ENCODE measurements around the gene WBP2NL.
"Not testable (repeated sequence)": the region's sequence is repeated elsewhere in the genome, so short reads cannot be mapped to it uniquely, and the experiment has no call there.

Gene WBP2NL

DNA sequence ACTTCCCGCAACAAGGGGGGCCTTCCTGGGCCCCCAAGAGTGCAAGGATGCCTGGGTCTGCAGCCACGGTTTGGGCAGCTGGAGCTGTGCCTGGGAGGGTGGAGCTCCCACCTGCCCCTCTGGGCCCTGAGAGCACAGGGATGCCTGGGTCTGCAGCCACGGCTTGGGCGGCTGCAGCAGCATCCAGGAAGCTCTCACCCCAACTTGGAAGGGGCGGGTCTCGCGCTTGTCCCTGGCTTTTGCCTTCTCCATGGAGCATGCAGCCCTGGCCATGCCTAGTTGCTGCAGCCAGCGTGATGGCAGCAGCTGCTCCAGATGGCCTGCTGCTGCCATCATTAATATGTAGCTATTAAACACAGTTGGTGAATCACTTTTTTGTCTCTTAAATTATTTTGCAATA, 36.7 kb downstream of the WBP2NL start:
- DNase-seq, result no peak

DNA sequence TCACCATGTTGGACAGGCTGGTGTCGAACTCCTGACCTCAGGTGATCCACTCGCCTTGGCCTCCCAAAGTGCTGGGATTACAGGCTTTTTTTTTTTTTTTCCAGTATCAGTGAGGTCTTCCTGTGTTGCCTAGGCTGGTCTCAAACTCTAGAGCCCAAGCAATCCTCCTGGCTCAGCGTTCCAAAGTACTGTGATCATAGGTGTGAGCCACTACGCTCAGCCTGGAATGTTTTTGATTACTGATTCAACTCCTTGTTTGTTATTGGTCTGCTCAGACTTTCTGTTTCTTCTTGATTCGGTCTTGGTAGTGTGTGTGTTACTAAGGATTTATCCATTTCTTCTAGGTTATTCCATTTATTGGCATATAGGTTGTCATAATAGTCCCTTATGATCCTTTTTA, 40.7 kb downstream of the WBP2NL start:
- no peak for DNase-seq

DNA sequence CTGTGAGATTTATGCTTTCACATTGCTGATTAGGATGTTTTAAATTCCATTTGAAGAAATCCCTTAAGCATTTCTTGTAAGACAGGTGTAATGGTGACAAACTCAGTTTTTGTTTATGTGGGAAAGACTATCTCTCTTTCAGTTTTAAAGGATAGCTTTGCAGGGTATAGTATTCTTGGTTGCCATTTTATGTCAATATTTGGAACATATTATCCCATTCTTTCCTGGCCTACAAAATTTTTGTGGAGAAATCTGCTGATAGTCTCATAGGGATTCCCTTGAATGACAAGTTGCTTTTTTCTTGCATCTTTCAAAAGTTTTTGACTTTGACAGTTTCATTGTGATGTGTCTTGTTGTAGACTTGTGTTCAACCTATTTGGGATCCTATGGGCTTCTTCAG, 43.2 kb downstream of the WBP2NL start:
- no peak for DNase-seq

DNA sequence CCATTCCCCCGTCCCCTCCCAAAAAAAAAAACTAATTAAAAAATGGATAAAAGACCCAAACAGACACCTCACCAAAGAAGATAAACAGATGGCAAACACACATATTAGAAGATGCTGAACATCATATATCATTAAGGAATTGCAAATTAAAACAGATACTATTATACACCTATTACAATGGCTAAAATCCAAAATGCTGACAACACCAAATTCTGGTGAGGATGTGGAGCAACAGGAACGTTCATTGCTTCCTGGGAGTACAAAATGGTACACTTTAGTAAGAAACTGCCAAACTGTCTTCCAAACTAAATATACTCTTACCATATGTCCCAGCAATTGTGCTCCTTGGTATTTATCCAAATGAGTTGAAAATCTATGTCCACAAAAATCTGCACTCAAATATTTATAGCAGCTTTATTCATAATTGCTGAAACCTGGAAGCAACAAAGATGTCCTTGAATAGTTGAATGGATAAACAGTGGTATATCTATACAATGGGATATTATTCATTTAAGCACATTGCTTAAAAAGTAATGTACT, 52.1 kb downstream of the WBP2NL start:
- no peak for DNase-seq

DNA sequence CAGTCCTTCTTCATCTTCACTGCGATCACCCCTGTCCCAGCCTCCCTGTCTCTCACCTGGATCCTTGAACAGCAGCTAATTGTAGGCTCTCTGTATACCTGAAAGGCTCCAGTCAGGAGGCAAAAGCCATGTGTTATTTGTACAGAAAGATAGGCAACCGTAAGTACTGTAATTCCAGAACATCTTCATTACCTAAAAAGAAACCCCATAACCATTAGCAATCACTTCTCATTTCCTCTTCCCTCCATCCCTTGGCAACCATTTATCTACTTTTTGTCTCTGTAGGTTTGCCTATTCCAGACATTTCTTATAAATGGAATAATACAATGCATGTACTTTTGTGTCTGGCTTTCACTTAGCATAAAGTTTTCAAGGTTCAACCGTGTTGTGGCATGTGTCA, 54.2 kb downstream of the WBP2NL start:
- DNase-seq, result no peak

DNA sequence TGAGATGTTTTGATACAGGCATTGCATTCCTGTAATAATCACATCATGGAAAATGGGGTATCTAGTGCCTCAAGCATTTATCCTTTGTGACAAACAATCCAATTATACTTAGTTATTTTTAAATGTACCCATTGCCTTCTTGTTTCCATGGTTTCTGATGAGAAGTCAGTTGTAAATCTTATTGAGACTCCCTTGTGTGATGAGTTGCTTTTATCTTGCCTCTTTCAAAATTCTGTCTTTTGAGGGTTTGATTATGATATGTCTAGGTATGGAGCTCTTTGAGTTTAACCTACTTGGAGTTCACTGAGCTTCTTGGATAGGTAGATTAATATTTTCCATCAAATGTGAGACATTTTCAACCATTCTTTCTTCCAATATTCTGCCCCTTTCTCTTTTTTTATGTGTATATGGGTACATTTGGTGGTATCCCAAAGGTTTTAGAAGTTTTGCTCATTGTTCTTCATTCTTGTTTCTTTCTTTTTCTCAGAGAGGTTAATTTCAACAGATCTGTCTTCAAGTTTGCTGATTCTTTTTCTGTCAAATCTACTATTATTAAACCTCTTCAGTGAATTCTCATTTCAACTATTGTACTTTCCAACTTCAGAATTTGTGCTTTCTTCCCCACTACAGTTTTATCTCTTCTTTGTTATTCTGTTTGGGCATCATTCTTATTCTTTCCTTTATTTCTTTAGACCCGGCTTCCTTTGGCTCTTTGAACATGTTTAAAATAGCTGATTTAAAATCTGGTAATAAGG, 58.3 kb downstream of the WBP2NL start:
- no peak for DNase-seq

DNA sequence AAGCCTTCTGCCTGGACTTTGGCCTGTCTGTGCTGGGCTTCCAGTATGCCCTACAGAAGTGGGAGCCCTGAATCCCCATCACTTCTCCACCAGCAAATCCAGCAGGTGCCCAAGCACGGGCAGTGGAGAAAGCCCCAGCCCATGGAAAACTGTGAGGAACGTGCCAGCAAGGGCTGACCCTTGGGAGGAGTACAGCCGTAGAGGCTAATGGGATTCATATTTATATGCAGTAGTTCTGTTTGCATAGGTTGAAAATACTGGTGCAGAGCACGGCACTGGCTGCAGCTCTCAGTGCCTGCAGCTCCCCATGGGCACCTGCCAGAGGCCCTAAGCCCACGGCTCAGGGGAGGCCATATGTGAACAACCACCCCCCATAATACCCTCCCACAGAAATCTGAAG, 61.9 kb downstream of the WBP2NL start:
- no peak for DNase-seq

DNA sequence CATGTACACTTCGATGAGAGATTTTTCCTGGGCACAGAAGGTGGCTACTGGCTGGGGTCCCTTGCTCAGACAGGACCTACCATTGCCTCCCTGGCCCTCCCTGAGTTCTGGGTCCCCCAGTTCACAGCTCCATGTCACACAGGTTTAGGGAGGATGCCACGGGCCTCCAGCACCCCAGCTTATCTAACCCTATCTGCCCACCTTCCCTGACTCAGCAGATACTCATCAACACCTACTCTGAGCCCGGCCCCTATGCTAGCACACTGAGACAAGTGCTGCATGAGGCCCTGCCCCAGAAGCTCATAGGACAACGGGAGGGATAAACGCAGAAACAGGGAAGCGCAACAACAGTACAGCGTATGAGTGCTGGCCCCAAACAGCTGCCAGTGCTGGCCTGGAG, 62.5 kb downstream of the WBP2NL start:
- no peak for DNase-seq

DNA sequence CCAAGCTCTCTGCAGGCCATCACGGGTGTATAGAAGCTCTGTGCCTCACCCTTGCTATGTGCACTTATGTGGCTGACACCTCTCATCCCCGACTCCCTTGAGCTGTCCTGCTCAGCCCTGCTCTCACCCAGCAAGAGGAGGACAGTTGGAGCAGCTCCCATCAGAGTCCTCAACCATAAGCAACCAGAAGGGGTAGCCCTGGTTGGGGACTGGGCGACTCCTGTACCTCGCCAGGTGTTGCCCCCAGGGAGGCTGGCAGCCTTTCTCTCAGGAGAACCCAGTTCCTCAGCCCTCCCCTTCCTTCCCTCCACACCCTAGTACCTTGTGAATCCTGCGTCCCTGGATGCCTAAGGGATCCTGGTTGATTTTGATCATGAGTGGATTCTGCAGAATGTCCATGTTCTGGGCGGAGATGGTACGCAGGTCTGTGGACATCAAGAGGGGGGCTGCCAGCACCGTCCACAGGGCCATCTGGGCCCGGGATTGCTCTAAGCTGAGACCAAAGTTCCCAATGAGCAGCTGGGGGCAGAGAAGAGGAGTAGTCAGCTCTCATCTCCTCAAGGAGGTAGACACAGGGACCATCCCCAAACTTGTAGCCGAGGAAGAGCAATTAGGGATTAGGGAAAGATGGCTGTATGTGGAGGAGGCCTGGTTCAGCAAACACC, 64.0 kb downstream of the WBP2NL start:
- no peak for DNase-seq

DNA sequence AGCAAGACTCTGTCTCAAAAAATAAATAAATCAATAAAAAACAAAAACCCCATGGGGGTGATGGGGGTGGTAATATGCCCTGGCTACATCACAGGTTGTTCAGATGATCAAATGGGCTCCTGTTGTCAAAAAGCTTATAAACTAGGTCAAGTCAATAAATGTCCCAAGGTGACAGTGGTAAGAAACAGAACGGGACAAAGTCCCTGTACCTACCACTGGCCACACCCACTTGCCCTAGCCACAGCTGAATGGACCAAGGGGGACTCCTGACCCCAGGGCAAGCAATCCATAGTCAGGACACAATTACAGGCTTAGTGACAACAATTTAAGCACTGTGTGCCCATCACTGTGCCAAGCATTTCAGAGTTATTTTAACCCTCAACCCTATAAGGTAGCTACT, 66.0 kb downstream of the WBP2NL start:
- no peak for DNase-seq

DNA sequence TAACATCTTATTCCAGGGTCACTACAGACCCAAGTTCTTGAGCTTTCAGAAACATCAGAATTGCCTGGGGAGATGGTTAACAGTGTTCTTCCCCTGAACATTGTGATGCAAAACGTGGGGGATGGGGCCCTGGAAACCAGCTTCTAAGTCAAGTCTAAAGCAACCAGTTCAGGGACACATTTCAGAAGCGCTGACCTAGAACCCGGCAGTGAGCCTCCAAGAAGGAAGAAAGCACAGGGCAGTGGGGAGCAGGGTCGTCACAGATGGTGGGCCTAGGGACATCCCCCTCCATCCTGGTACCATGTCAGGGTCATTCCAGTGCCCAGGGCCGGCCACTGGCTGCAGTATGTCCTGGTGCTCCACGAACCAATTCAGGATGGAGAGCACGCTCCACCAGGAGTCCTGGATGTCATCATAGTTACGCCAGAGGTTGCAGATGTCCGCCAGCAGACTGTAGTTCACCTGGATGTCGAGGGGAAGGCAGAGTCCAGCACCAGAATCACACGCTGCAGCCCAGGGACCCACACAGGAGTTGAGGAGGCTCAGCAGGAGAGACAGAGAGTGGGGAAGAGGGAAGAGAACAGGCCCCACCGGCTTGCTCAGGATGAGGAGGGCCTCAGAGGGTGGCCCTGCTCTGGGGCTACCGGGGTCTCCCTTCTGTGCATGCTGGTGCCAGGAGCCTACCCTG, 67.0 kb downstream of the WBP2NL start:
- DNase-seq, result no peak

DNA sequence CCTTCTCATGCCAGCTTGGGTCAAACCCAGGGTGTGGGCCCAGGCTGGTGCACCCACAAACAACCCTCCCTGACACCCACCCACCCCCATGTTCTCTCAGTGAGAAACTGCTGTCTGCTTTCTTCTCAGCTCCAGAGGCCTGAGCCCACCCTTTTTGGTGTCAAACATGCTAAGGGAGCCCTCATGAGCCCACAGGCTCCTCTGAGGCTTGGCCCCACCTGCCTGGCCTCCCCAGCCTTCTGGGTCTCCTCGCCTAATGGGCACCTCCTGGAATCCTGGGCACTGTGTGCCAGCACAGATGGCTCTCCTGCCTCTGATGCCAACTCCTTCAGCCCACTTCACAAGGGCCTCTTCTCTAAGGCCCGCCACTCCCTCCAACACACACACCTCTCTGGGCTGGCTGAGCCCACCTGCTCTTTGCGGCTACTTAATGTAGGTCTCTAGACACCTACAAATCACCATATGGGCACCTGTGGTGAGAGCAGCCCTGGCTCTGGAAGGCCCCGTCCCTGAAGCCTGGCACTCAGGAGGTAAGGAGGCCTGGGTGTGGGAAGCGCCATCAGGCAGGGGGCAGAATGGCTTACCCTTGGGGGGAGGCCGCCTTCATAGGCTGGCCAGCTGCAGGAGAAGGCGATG, 67.7 kb downstream of the WBP2NL start:
- no peak for DNase-seq

DNA sequence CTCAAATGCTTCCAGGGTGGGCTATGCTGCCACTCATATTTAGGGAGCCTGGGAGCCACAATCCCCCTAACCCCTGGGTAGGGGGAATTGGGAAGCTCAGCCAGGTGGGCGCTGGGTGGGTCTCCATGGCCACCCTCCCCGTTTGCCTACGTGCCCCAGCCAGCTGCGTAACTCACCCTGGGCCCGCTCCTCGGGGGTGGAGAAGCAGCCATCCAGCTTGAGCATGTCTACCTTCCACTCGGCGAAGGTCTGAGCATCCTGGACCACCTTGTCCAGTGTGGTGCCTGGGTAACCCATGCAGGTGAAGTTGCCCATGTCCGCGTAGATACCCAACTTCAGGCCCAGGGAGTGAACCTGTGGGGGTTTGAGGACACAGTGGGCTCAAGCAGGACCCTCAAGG, 68.3 kb downstream of the WBP2NL start:
- no peak for DNase-seq

DNA sequence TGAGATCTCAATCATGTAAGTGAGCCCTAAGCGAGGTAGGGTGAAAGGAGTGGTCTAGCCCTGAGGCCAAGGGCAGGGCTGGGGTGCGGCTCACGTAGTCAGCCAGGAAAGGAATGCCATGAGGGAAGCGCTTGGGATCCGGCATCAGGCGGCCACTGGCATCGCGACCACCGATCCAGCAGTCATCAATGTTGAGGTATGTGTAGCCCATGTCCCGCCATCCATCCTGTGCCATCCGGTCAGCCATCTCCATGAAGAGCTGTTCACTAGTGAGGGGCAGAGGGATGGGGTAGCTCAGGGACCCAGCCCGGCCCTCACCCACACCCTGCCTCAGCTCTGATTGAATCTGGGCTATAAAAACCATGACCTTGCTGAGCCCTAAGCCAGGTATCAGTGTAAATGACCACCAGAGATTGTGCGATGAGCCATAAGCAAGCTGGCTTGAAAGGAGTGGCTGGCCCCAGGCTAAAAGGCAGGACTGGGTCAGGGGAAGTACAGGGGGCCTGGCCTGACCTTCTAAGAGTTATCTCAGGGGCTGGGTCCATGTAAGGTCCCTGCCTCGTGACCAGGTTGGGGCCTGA, 69.2 kb downstream of the WBP2NL start:
- no peak for DNase-seq

DNA sequence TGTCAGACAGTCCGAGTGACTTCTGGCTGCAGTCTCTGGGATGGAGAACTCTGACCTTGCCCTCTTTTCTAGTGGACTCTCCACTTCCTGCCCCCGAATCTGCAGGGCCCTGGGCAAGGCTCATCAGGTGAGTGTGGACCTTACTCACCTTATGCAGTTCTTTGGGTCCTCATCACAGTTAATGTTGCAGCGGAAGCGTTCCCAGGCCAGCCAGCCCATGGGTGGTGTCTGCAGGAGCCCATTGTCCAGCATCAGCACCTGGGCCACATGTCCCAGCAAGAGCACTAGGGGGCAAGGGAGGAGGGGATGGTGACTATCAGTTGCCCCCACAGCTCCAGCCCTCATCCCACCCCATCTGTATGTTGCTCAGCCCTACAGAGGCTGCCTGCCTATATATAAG, 69.7 kb downstream of the WBP2NL start:
- no peak for DNase-seq

DNA sequence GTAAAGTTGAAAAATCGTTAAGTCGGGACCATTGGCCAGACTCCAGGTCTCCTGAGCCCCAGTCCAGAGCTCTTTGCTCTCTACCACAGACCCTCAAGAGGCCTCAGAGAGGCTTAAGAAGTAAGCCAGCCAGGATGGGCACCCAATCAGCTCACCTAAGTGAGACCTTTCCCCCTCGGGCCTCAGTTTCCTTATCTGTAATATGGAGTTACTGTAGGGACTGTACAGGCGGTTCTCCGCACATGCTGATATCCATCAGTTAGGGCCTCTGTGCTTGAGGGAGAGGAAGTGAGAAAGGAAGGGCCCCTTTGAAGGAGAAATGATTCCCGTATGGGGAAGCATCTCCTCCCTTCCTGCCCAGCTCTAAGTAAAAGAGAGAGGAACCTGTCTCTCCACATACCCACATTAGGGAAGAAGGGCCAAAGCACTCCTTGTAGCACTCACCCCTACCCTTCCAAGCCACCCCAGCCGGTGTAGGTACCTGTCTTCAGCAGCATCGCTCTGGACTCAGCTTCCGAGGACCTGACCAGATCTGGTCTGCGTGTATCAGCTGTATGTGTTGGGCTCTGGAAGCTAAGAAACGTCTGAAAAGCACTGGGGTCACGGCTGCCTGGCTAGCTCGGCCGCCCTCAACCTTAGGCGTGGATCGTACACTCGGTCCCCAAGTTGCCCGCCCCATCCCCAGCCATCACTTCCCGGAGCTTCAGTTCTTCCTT, 71.4 kb downstream of the WBP2NL start:
- no peak for DNase-seq

DNA sequence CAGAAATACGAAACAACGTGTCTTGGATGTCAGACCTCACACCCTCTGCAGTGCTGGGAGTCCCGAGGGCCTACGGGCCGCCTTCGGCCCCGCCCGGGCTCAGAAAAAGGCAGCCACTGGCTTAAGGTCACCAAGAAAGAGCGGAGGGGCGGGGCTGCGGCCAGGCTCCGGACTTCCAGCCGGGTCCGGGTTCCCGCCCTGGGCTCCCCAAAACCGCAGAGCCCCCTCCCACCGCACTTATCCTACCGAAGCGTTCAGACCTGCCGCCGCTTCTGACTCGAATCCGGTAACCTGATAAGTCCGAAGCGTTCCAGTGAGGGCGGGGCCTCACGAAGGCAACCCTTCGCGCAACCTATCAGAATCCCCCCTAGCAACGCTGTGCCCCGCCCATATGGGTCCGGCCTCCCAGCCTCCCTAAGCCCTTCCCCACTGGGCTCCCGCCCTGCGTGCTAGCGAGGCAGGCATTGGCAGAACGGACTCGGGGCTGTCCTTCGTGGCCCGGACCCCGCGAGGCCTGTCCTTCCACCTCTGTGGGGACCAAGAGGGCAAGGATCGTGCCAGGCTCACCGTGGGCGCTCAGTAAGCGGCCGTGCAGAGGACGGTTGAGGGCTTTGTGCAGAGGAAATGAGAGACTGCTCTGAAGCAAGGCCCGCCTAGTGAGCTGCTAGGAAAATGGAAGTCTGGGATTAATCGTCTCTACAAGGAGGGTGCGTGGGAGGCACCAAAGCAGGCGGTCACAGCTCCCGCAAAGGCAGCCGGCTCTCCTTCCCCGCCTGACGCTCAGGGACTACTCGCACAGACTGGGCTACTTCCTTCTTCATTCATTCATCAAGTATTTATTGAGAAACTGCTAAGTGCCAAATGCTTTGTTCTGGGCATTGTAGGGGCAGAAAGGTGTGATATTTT, 72.2 kb downstream of the WBP2NL start, which contains the start of gene NAGA:
TSS of gene NAGA (minus strand) at position 296 of the 906 bp plus-strand sequence. CDS start 515 bp downstream, outside the sequence.
- peak; percentile 79 for DNase-seq

DNA sequence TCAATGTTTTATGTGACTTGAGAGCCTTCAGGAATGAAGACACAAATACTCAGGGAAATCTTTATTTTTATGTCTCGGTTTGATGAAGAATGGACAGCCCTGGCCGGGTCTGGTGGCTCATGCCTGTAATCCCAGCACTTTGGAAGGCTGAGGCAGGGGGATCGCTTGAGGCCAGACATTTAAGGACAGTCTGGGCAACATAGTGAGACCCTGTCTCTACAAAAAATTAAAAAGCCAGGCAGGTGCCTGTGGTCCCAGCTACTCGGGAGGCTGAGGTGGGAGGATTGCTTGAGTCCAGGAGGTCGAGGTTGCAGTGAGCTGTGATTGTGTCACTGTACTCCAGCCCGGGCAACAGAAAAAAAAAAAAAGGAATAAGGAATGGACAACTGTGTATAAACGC, 72.9 kb downstream of the WBP2NL start:
- not testable (repeated sequence) for DNase-seq

DNA sequence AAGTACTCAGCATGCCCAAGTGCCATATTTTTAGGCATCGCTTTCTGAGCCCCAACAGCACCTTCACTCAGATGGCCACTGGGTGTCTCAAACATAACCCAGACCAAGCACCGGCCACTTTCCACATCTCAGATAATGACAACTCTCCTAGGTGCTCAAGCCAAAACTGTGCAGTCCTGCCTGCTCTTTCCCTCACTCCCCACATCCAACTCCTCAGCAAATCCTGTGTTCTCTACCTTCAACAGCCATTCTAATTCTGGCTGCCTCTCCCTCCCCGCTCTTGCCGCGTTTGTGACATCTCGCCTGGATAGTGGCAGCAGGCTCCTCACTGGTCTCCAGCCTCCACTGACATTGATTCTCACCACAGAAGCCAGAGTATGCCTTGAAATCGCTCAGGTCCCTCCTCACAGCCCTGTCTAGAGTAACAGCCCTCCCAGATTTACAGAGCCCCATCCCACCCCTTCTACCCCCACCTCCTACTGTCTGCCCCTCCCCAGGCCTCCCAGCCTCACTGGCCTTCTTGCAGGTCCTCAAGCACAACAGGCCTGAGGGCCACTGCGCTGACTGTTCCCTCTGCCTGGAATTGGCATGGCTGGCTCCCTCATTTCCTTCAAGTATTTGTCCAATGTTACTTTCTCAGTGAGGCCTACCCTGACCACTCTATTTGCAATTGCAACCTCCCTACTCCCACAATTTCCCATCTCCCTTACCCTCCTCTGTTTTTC, 74.2 kb downstream of the WBP2NL start:
- no peak for DNase-seq

DNA sequence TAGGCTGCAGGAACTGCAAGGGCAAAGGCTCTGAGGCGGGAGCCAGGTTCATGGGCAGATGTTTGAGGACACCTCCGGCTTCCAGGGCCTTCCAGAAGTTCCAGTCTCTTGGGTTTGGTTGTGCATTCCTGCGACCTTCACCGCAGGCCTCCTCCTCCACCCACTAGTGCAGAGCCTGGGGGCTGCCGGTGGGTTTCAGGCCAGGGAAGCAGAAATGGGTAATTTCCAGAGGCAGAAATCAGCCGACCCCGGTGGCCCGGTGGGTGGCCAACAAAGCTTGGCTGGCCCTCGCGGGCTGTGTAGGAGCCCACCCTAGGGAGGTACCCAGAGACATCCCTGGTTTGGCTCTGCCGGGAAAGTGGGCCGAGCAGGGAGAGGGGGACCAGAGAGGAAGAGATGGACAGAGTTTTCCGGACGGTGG, 75.0 kb downstream of the WBP2NL start:
- DNase-seq, result no peak
